ENCODE data around the gene NF2.

GRCh38 chr22:29587938-29588699 lies 15.3 kb upstream of the NF2 start:
- no peak for TF ChIP-seq CTCF (IDR thresholded peaks at IDR 0.05)
- no peak for TF ChIP-seq POLR2A (IDR thresholded peaks at IDR 0.05)

All from Peyer's patch (tissue), 4 donors.